ENCODE data around the gene ALK. TPM values are rescaled to one million over a fixed set of nuclear protein-coding genes. Genes with fewer than 3 reads are reported as not detected.
A peak's percentile ranks its signal among the peaks of the same experiment; 100 is the strongest.

Gene ALK
- total and polyA plus RNA-seq, 10 of the 15 experiments (the other 5 are each of a cell fraction or from before 2014, with no cell fraction given) = 0.11 TPM; not detected in 9

DNA sequence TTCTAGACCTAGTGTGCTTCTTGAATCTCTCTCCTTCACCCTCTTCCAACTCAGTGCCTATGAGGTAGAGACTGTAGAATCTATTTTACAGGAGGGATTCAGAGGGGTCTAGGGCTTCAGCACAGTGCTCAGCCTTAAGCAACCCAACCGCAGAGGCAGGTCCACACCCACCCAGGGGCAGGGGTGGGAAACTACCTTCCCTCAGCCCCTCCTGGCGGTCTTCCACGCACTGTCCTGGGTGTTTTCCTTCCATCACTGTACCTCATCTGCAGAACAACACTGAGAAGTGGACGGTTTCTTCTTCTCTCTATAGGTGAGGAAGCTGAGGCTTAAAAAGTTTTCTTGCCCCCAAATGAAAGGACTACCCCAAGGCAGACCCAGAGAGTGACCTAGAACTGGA lies 222.3 kb downstream of the ALK start:
- ATAC-seq (no peak), FAIRE-seq (no peak), DNase-seq (ENCODE audit: low read depth, low spot score) (no peak)
- no peaks in the 10 kb centered on the region for H3K27me3 ChIP-seq (replicated peaks in 1 of 2; ENCODE audit: control insufficient read depth in 2 of 2, insufficient read depth in 2 of 2, low read length in 1 of 2)
- H3K36me3 ChIP-seq (ENCODE audit: control insufficient read depth in 2 of 2, insufficient read depth in 2 of 2, low read length in 1 of 2) = no peaks in the 10 kb centered on the region
- in situ Hi-C loops (cut with MboI) (no loop called here), intact Hi-C loops (cut with micrococcal nuclease; ENCODE audit: unreplicated experiment) (no loop called here)
- no peak for TF ChIP-seq RAD51 (IDR thresholded peaks at IDR 0.05)
- TF ChIP-seq, protein P1, sequence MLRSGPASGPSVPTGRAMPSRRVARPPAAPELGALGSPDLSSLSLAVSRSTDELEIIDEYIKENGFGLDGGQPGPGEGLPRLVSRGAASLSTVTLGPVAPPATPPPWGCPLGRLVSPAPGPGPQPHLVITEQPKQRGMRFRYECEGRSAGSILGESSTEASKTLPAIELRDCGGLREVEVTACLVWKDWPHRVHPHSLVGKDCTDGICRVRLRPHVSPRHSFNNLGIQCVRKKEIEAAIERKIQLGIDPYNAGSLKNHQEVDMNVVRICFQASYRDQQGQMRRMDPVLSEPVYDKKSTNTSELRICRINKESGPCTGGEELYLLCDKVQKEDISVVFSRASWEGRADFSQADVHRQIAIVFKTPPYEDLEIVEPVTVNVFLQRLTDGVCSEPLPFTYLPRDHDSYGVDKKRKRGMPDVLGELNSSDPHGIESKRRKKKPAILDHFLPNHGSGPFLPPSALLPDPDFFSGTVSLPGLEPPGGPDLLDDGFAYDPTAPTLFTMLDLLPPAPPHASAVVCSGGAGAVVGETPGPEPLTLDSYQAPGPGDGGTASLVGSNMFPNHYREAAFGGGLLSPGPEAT (IDR thresholded peaks at IDR 0.05; ENCODE audit: low read depth) = no peak
- TF ChIP-seq DPF2 (IDR thresholded peaks at IDR 0.05) = no peak
- TF ChIP-seq SMARCA5 (IDR thresholded peaks at IDR 0.05) = no peak
- 1% methylated on average over 4 of the region's 4 CpGs for WGBS (ENCODE audit: insufficient coverage, insufficient replicate concordance, low lambda C conversion rate, missing lambda C conversion rate)
- no peak overlapping the region for H3K4me3 ChIP-seq
- H4K20me1 ChIP-seq (ENCODE audit: control insufficient read depth, insufficient read depth) = no peaks in the 10 kb centered on the region
- CTCF ChIA-PET = no interaction called here
- H3K27ac ChIP-seq (ENCODE audit: control insufficient read depth, insufficient read depth) = no peak overlapping the region
- no peaks in the 10 kb centered on the region for H3K4me1 ChIP-seq (ENCODE audit: control insufficient read depth, insufficient read depth, low read length)
- H2AFZ ChIP-seq (ENCODE audit: control insufficient read depth, low read depth, low read length) = no peak overlapping the region
- H3K9ac ChIP-seq (ENCODE audit: control insufficient read depth, insufficient read depth, low read length) = no peak overlapping the region
- no TSS peak for BruUV-seq (replicated peaks)
- H3K9me3 ChIP-seq (replicated peaks; ENCODE audit: control insufficient read depth, insufficient read depth, low read length) = no peaks in the 10 kb centered on the region
- no peak overlapping the region for H3K4me2 ChIP-seq (ENCODE audit: control insufficient read depth, insufficient read depth)
- RAD21 ChIA-PET (ENCODE audit: unreplicated experiment) = no interaction called here
- H3K79me2 ChIP-seq (ENCODE audit: control insufficient read depth, insufficient read depth, low read length) = no peaks in the 10 kb centered on the region
- POLR2A ChIA-PET = no interaction called here
- SMC1A ChIA-PET (ENCODE audit: uncharacterized antibody, unreplicated experiment) = no interaction called here

DNA sequence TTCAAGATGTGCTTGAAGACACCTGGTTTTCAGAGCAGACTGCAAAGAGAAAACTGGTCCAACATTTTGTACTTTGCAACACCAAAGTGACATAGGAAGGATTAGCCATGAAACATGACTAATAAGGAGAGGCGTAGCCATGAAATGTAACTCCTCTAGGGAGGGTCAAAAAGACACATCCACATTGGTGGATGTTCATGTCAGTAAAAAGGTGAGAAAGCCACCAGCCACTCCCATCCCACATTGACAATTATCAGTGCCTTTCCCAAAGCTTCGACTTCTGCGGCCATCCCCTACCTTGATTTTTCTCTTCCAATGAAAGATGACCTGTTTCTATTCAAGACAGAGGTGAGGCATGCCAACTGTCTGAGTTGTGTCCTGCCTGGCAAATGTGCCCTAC lies 223.2 kb downstream of the ALK start:
- in situ Hi-C loops (cut with MboI) = no loop called here
- 62% methylated on average over 3 of the region's 3 CpGs for WGBS (ENCODE audit: insufficient coverage, insufficient replicate concordance, low lambda C conversion rate, missing lambda C conversion rate)
- ChIA-PET SMC1A (ENCODE audit: uncharacterized antibody, unreplicated experiment) (no interaction called here), POLR2A (no interaction called here), RAD21 (ENCODE audit: unreplicated experiment) (no interaction called here), CTCF (no interaction called here)
- FAIRE-seq = no peak
- Histone ChIP-seq H3K9me3 (replicated peaks; ENCODE audit: control insufficient read depth, insufficient read depth, low read length) (no peaks in the 10 kb centered on the region), H2AFZ (ENCODE audit: control insufficient read depth, low read depth, low read length) (no peak overlapping the region), H3K36me3 (ENCODE audit: control insufficient read depth in 2 of 2, insufficient read depth in 2 of 2, low read length in 1 of 2) (no peaks in the 10 kb centered on the region), H3K79me2 (ENCODE audit: control insufficient read depth, insufficient read depth, low read length) (no peaks in the 10 kb centered on the region), H4K20me1 (ENCODE audit: control insufficient read depth, insufficient read depth) (no peaks in the 10 kb centered on the region), H3K4me3 (no peak overlapping the region), H3K4me1 (ENCODE audit: control insufficient read depth, insufficient read depth, low read length) (no peaks in the 10 kb centered on the region), H3K4me2 (ENCODE audit: control insufficient read depth, insufficient read depth) (no peak overlapping the region), H3K27ac (ENCODE audit: control insufficient read depth, insufficient read depth) (no peak overlapping the region), H3K27me3 (replicated peaks in 1 of 2; ENCODE audit: control insufficient read depth in 2 of 2, insufficient read depth in 2 of 2, low read length in 1 of 2) (no peaks in the 10 kb centered on the region), H3K9ac (ENCODE audit: control insufficient read depth, insufficient read depth, low read length) (no peak overlapping the region)
- DNase-seq (ENCODE audit: low read depth, low spot score) = no peak
- ATAC-seq = no peak
- TF ChIP-seq, protein P2, sequence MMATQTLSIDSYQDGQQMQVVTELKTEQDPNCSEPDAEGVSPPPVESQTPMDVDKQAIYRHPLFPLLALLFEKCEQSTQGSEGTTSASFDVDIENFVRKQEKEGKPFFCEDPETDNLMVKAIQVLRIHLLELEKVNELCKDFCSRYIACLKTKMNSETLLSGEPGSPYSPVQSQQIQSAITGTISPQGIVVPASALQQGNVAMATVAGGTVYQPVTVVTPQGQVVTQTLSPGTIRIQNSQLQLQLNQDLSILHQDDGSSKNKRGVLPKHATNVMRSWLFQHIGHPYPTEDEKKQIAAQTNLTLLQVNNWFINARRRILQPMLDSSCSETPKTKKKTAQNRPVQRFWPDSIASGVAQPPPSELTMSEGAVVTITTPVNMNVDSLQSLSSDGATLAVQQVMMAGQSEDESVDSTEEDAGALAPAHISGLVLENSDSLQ (IDR thresholded peaks at IDR 0.05) = peak; percentile 54; the same call in 1 of the 2 replicates
- no peak for TF ChIP-seq FOXK2 (IDR thresholded peaks at IDR 0.05)
- BruUV-seq (replicated peaks) = no TSS peak
- intact Hi-C loops (cut with micrococcal nuclease; ENCODE audit: unreplicated experiment) = no loop called here

Data from GM12878 (cell line).